HTERT RPE-1 (cell line): ENCODE data around the gene ZNF345.

ENCODE experiments used
- in situ Hi-C: fragments of 300-500 bp; cut with MboI; formaldehyde crosslinking; loops from 4 replicates; pipeline ENCODE4 v1.14.3; 2020; ENCODE audit warnings: low sequenced_read_pairs

Gene ZNF345

DNA sequence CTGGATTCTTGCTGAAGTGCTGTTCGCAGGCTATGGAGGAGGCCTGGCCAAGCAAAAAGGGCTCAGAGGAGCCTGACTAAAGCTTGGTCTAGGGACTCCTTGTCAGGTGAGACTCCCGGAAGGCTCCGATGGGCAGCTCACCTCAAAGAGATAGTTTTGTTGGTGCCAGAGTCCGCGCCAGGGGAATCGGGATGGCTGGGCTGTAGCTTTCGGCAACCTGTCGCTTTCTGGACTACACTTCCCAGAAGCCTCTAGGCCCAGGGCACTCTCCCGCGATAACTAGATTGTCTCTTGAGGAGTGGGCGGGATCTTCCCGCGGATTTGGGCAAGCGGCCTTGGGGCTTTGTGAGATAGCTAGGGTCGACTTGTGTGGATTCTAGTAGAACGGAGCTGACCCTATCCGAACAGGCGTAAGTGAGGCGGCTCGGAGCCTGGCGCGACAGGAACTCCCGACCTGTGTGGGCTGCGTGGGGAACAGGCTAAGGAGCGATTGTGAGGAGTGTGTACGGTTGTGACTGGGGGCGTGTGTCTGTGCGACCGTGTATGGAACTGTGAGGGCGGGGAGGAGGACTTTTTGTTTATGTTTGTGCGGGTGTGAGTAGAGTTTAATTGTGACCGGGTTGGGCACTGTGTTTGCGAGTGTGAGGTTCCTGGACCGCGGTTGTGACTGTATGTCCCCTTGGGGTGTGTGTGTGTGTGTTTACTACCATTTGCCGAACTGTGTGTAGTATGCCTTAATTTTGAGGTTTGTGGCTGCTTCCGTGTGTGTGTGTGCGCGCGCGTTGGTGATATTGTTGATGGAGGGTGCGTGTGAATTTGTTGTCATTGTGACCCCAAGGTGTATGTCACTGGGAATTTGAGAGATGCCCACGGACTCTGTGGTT, at the start of gene ZNF345:
ZNF345 (plus strand) TSS at position 318 of the 884 bp plus-strand sequence. CDS start 25,955 bp downstream, outside the sequence.
- in situ Hi-C loops = no loop called here

GRCh38 chr19:36805364-36805763, 45.3 kb upstream of the ZNF345 start:
- in situ Hi-C loops = no loop called here

DNA sequence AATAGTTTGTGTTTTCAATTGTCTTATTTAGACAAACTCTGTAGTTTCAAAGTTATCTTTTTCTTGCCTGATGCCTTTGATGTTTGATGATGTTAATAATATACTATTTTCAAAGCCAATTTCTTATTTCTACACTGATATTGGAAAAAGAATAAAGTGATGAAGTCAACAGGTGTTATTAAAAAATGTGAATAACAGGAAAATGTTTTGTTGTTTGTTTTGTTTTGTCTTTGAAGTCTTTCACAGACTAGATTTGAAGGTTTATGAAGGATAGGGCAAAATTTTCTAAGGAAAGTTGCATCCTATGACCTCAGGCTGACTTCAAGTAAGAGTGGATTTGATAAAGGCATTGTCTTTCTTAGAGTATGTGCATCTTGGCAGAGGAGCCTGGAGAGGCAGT, 43.6 kb upstream of the ZNF345 start:
- in situ Hi-C loops = no loop called here

GRCh38 chr19:36819130-36819630, 31.5 kb upstream of the ZNF345 start:
- in situ Hi-C loops = no loop called here

DNA sequence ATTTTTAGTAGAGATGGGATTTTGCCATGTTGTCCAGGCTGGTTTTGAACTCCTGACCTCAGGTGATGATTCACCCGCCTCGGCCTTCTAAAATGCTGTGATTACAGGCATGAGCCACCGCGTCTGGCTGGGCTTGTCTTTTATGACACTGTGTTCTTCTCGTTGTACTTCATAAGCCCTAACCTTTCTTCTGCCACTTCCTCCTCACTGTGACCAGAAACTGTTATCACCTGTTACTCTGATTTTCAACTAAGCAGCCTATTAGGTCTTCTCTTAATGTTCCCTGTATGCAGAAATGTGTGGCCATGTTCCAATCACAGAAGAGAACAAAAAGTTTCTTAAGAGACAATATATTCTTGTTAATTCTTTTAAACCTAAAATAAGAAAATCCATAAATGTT, 28.9 kb upstream of the ZNF345 start:
- in situ Hi-C loops = no loop called here

GRCh38 chr19:36833430-36833829, 17.2 kb upstream of the ZNF345 start:
- in situ Hi-C loops = no loop called here

- in situ Hi-C loops = no loop called here
Observed at GRCh38 chr19:36837176-36837905, 13.3 kb upstream of the ZNF345 start.

DNA sequence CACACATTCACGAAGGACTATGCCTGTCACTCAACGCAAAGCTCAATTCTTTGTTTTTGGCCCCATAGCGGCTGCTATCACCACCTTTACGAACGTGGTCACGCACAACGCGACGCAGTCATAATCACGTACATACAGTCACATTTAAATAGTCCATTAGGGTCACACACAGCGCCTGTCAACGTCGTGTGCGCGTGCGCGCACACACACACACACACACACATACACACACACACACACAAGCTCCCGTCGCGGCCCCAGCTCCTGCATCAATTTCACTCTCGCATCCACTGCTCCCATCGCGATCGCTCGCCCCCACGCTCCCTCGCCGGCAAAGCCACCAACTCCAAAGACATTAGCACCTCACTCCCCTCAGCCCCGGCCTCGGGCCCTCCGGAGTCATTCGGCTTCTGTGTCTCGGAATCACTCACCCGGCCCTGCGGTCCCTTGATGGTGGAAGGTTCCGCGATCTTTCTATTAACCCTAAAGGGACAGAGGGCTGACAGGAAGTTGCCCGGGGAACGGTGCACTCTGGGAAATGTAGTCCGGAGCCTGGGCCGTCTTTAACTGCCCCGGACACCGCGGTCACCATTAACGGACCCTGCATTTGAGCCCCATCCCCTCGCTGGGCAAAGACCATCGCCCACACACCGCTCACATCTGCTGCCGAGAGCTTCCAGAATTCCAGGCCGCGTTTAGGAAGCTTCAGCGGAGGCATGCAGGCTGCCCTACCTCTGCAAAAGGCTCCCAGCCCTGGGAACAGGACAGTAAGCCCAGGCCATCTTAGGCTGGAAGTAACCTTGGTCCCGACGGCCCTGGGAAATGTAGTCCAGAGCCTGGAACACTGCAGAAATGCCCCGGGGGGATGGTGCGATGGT, 12.5 kb upstream of the ZNF345 start, which contains the start of gene ZNF790:
ZNF790 (minus strand) TSS at position 482 of the 878 bp plus-strand sequence. CDS start 12,768 bp downstream, outside the sequence.
- in situ Hi-C loops = no loop called here

- in situ Hi-C loops = no loop called here
Observed at GRCh38 chr19:36838784-36839324, 11.8 kb upstream of the ZNF345 start.

DNA sequence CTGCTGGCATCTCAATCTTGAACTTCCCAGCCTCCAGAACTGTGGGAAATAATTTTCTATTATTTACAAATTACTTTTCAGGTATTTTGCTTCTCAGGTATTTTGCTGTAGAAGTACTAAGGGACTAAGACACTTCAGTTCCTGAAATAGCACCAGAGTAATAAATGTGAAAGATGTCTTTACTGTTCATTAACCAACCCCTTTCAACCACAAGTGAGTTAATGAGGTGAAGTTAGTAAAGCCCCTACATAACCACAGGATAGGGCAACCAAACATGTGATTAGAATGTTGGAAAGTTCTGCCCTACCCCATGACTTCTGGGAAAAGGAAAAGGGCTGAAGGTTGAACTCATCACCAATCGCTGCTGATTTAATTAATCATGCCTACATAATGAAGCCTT, 2.7 kb upstream of the ZNF345 start:
- in situ Hi-C loops = no loop called here

DNA sequence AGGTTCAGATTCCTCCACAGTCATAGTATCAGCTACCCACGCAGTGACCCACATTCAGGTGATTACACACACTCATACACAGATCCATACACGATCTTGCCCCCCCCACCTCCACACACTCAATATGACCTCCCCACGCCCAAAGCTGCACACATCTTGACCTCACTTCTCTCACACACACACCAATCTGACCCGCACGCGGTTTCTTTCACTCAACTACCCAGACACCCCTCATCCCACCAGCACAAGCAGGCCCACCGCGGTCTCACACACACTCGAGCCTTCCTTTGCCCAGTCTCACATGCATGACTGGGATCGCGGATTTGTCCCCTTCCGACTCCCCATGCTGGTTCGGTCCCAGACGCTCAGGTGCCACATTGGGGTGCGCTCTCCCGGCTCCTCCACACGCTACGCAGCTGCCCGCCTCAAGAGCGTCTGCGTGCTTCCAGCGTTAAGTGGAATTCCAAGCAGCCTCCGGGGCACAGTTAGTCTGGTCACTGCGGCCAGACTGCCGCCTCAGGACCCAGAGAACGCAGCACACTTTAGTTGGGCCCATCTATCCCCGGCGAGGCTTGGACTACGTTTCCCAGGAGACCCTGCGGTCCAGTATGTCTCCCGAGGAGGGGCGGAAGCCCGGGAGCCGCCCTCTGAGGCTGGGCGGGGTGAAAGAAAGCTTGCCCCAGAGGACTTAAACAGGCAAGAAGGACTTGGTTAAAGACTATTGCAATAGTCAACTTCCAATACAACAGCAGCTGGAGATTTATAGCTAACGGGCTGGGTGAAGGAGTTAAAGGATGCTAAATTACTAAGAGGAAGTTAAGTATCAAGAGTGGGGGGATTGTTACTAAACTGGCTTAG, 746 bp upstream of the ZNF345 start:
- in situ Hi-C loops = no loop called here

DNA sequence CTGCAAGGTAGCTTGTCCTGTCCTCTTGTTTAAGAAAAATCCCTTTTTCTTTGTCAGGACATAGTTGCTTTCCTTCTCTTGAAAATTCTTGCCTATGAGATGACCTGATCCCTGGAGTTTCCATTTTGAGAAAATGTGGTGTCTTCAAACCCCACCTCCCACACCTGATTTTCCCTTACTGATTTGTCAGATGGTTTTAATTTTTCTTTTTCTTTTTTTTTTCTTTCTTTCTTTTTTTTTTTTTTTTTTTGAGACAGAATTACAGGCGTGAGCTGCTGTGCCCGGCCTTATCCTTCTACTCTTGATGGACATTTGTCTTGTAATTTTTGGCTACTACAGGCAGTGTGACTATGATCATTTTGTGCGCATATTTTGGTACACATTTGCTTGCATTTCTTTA, 1.2 kb downstream of the ZNF345 start:
- in situ Hi-C loops = no loop called here

GRCh38 chr19:36876993-36877938, 26.6 kb downstream of the ZNF345 start:
- in situ Hi-C loops = no loop called here

DNA sequence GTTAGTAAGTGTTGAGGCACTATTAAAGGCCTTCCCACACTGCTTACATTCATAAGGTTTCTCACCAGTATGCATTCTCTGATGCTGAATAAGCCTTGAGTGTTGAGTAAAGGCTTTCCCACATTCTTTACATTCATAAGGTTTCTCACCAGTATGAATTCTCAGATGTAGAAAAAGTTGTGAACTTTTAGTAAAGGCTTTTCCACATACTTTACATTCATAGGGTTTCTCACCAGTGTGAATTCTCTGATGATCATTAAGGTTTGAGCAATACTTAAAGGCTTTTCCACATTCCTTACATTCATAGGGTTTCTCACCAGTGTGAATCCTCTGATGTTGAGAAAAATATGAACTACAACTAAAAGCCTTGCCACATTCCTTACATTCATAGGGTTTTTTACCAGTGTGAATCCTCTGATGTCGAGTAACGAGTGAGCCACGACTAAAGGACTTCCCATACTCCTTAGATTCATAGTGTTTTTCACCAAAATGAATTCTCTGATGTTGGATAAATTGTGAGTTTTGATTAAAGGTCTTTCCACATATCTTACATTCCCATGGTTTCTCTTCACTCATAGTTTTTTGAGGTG, 41.2 kb downstream of the ZNF345 start:
- in situ Hi-C loops = no loop called here

GRCh38 chr19:36894849-36895383, 44.2 kb downstream of the ZNF345 start:
- in situ Hi-C loops = no loop called here

- in situ Hi-C loops = no loop called here
Observed at GRCh38 chr19:36898422-36898821, 47.7 kb downstream of the ZNF345 start.

- in situ Hi-C loops = no loop called here
Observed at GRCh38 chr19:36915992-36916830, 65.5 kb downstream of the ZNF345 start, which contains the start of the genes ZNF568 and ZNF829. ZNF568 (plus strand) TSS chr19:36916332; CDS start chr19:36922771, 6,439 bp downstream. ZNF829 (minus strand) TSS chr19:36916291; CDS start chr19:36915167, 1,124 bp downstream.
